Glomerular visceral epithelial cell (primary cell): Measurements from ENCODE around the gene MACROD2.
"Not testable (repeated sequence)": the region's sequence is repeated elsewhere in the genome, so short reads cannot be mapped to it uniquely, and the experiment has no call there.

Experiments used
- DNase-seq: peaks from one replicate; pipeline ENCODE4 v3.0.0-alpha.2; 2016; ENCODE audit errors: extremely low spot score

MACROD2 gene

GRCh38 chr20:14191559-14191958, 196.2 kb downstream of the MACROD2 start:
- DNase-seq: no peak

- DNase-seq: no peak
Measured at GRCh38 chr20:14193443-14193842, 198.1 kb downstream of the MACROD2 start.

GRCh38 chr20:14193885-14194284, 198.6 kb downstream of the MACROD2 start:
- no peak for DNase-seq

GRCh38 chr20:14197097-14197496, 201.8 kb downstream of the MACROD2 start:
- DNase-seq: no peak

GRCh38 chr20:14198416-14198815, 203.1 kb downstream of the MACROD2 start:
- no peak for DNase-seq

GRCh38 chr20:14199111-14199510, 203.8 kb downstream of the MACROD2 start:
- DNase-seq: no peak

GRCh38 chr20:14203657-14204056, 208.3 kb downstream of the MACROD2 start:
- DNase-seq: no peak

GRCh38 chr20:14207591-14207990, 212.3 kb downstream of the MACROD2 start:
- no peak for DNase-seq

GRCh38 chr20:14208956-14209355, 213.6 kb downstream of the MACROD2 start:
- no peak for DNase-seq

- no peak for DNase-seq
Measured at GRCh38 chr20:14210146-14210545, 214.8 kb downstream of the MACROD2 start.

GRCh38 chr20:14214046-14214445, 218.7 kb downstream of the MACROD2 start:
- no peak for DNase-seq

- DNase-seq: not testable (repeated sequence)
Measured at GRCh38 chr20:14215880-14216279, 220.6 kb downstream of the MACROD2 start.

- DNase-seq: no peak
Measured at GRCh38 chr20:14219801-14220461, 224.6 kb downstream of the MACROD2 start.

GRCh38 chr20:14220986-14221385, 225.7 kb downstream of the MACROD2 start:
- no peak for DNase-seq

- DNase-seq: no peak
Measured at GRCh38 chr20:14223806-14224205, 228.5 kb downstream of the MACROD2 start.

GRCh38 chr20:14226051-14227049, 231.0 kb downstream of the MACROD2 start:
- not testable (repeated sequence) for DNase-seq

GRCh38 chr20:14232650-14233049, 237.3 kb downstream of the MACROD2 start:
- no peak for DNase-seq

GRCh38 chr20:14234666-14235295, 239.5 kb downstream of the MACROD2 start:
- DNase-seq: no peak

GRCh38 chr20:14235355-14235754, 240.0 kb downstream of the MACROD2 start:
- no peak for DNase-seq

GRCh38 chr20:14245368-14245970, 250.2 kb downstream of the MACROD2 start:
- DNase-seq: no peak

- DNase-seq: no peak
Measured at GRCh38 chr20:14259689-14260088, 264.4 kb downstream of the MACROD2 start.

GRCh38 chr20:14260367-14260766, 265.1 kb downstream of the MACROD2 start:
- DNase-seq: no peak
